Measurements from ENCODE around the gene ATP11A.

DNA sequence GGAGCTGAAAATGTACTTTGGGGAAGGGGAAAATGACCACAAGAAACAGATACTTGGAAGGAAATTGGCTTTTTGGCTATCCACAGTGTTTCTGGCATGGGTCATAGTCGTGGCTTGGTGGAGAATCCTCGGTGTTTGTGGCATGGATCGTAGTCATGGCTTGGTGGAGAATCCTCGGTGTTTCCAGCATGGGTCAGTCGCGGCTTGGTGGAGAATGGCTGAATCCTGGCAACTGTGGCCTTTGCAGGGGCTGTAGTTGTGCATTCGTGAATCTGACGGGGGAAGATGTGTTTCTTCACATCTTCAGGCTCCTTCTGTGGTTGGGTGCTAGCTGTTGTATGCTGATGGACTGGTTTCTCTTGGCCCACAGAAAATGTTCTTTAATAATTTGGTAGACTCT, 217.4 kb downstream of the ATP11A start:
- TF ChIP-seq, protein P1, sequence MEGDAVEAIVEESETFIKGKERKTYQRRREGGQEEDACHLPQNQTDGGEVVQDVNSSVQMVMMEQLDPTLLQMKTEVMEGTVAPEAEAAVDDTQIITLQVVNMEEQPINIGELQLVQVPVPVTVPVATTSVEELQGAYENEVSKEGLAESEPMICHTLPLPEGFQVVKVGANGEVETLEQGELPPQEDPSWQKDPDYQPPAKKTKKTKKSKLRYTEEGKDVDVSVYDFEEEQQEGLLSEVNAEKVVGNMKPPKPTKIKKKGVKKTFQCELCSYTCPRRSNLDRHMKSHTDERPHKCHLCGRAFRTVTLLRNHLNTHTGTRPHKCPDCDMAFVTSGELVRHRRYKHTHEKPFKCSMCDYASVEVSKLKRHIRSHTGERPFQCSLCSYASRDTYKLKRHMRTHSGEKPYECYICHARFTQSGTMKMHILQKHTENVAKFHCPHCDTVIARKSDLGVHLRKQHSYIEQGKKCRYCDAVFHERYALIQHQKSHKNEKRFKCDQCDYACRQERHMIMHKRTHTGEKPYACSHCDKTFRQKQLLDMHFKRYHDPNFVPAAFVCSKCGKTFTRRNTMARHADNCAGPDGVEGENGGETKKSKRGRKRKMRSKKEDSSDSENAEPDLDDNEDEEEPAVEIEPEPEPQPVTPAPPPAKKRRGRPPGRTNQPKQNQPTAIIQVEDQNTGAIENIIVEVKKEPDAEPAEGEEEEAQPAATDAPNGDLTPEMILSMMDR (IDR thresholded peaks at IDR 0.05 in 8 of 11, conservative IDR thresholded peaks at IDR 0.05 in 3 of 11), result no peak
- TF ChIP-seq POLR2AphosphoS5 (IDR thresholded peaks at IDR 0.05) (no peak), POLR2A (IDR thresholded peaks at IDR 0.05) (no peak)
